SU-DHL-6 (cell line): ENCODE results near the gene ADGRF3.

Experiments
- CTCF ChIP-seq: fragments of 200-600 bp; sonication (generic); IDR thresholded peaks from one replicate; pipeline ENCODE4 v1.5.1; 2017; ENCODE audit warnings: antibody characterized with exemption, mild to moderate bottlenecking, low read length, moderate library complexity; ENCODE audit not compliant: insufficient read depth, poor library complexity, severe bottlenecking
- EZH2phosphoT487 ChIP-seq: fragments of 200-600 bp; sonication (generic), shearing (Covaris generic); conservative IDR thresholded peaks from 2 replicates; pipeline ENCODE4 v1.6.1; 2018; ENCODE audit warnings: mild to moderate bottlenecking, antibody characterized with exemption, low read length, moderate library complexity, mixed read lengths

GRCh38 chr2:26313446-26313845, 33.1 kb downstream of the ADGRF3 start:
- TF ChIP-seq CTCF = no peak
- no peak for TF ChIP-seq EZH2phosphoT487
